Esophagus squamous epithelium (tissue), 5 donors: ENCODE data around the gene IQCE. TPM values are rescaled to one million over a fixed set of nuclear protein-coding genes. Genes with fewer than 3 reads are reported as not detected.

Experiments
- DNase-seq: peaks from one replicate; lab custom pipeline; 2025; lab: John Stamatoyannopoulos, UW
- H3K27ac ChIP-seq, 4 donors: fragments of 200-600 bp; sonication (generic); one replicate each; pipeline ENCODE4 v1.5.1; 2016 to 2019; ENCODE audit warnings: mild to moderate bottlenecking in 1 of 4
- H3K27me3 ChIP-seq, 4 donors: fragments of 200-600 bp; sonication (generic); 1 replicate in 3 of 4; 2 replicates in 1 of 4; pipeline versions ENCODE4 v1.5.1 to v1.6.0; 2017 to 2021; ENCODE audit warnings: antibody characterized with exemption in 1 of 4
- H3K36me3 ChIP-seq, 3 donors: fragments of 200-600 bp; sonication (generic); one replicate each; pipeline ENCODE4 v1.5.1; 2016 to 2019
- H3K4me1 ChIP-seq, 3 donors: fragments of 200-600 bp; sonication (generic); one replicate each; pipeline ENCODE4 v1.5.1; 2017 to 2019
- H3K4me3 ChIP-seq, 4 donors: fragments of 200-600 bp; sonication (generic); 1 replicate in 3 of 4; 2 replicates in 1 of 4; pipeline ENCODE4 v1.5.1; 2016 to 2019; ENCODE audit warnings: mild to moderate bottlenecking in 2 of 4, moderate library complexity in 1 of 4
- H3K9me3 ChIP-seq, 3 donors: fragments of 200-600 bp; sonication (generic); one replicate each; pipeline ENCODE4 v1.5.1; 2016 to 2019
- POLR2A ChIP-seq, 4 donors: fragments of 450-650 bp; IDR thresholded peaks; one replicate each; pipeline ENCODE4 v1.6.1; 2017; ENCODE audit warnings: antibody characterized with exemption in 4 of 4, mild to moderate bottlenecking in 4 of 4, moderate library complexity in 3 of 4
- WGBS, 2 donors: methylation state at CpG; one replicate each; pipeline ENCODE4 v1.1.5; 2018; 5-methylcytosine and 5-hydroxymethylcytosine counted together
- intact Hi-C: fragments of 100-400 bp; cut with DNase I; formaldehyde crosslinking; loops from one replicate; pipeline ENCODE4 v1.15.0; 2022
- total RNA-seq, 4 donors: library from RNA; depleted of rRNA; stranded (reverse); fragments of >200 nt; gene quantifications; one replicate each; pipeline ENCODE4 v1.1.0, GENCODE V29; 2016
- TF ChIP-seq, protein P1 (sequence below), 6 experiments: fragments of 450-650 bp in 4 of 6; fragments of 200-600 bp in 2 of 6; sonication (generic) in 2 of 6; IDR thresholded peaks; one replicate each; pipeline ENCODE4 v1.5.1; 2016 to 2019; ENCODE audit warnings: antibody characterized with exemption in 6 of 6, mild to moderate bottlenecking in 4 of 6, moderate library complexity in 4 of 6
- donor health status: DM: yes; HTN: yes; CAD: no.

Gene IQCE
- total RNA-seq, 4 donors from 2014 or later = 4.5 to 10.6 (median 6.3) TPM

DNA sequence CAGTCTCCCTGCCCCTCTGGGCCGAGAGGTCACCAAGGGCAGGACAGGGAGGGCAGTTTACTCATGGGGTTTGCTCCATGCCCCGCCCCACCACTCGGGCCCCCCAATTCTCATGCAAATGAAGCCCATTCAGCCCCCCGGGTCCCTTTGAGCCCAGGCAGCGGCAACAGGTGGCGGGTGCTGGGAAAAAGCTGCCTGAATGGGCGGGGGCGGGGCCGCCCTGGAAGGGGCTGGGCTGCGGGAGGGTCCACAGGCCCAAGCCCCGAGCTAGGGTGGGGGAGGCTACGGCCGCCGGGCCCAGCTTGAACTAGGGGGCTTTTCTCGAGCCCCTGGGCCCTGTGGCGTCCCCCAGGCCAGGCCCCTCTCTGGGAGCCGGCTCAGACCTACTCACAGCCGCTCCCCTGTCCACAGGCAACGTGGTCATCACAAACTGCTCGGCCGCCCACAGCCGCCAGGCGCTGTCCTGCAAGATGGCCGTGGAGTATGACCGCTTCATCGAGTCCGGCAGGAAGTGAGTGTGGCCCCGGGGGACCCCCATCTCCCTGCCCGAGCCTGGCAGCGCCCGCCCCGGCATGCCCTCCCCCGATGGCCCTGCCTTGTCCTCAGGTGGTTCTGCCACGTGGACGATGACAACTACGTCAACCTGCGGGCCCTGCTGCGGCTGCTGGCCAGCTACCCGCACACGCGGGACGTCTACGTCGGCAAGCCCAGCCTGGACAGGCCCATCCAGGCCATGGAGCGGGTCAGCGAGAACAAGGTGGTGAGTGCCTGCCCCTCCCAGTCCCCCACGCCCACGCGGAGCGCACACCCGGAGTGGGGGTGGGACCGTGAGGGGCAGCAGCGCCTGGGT, 33.7 kb upstream of the IQCE start:
- TF ChIP-seq, protein P1, sequence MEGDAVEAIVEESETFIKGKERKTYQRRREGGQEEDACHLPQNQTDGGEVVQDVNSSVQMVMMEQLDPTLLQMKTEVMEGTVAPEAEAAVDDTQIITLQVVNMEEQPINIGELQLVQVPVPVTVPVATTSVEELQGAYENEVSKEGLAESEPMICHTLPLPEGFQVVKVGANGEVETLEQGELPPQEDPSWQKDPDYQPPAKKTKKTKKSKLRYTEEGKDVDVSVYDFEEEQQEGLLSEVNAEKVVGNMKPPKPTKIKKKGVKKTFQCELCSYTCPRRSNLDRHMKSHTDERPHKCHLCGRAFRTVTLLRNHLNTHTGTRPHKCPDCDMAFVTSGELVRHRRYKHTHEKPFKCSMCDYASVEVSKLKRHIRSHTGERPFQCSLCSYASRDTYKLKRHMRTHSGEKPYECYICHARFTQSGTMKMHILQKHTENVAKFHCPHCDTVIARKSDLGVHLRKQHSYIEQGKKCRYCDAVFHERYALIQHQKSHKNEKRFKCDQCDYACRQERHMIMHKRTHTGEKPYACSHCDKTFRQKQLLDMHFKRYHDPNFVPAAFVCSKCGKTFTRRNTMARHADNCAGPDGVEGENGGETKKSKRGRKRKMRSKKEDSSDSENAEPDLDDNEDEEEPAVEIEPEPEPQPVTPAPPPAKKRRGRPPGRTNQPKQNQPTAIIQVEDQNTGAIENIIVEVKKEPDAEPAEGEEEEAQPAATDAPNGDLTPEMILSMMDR (IDR thresholded peaks at IDR 0.05) = no peak
- TF ChIP-seq POLR2A (IDR thresholded peaks at IDR 0.05) = no peak
- H3K27ac ChIP-seq = peak overlapping the region; percentile 76 to 91 (median 83)
- H3K4me3 ChIP-seq = no peak overlapping the region
- H3K36me3 ChIP-seq = peaks cover 0 to 29% (median 6%) of the 10 kb centered on the region in 3 donors
- peaks cover 80 to 100% (median 87%) of the 10 kb centered on the region in 3 donors for H3K4me1 ChIP-seq
- intact Hi-C loops = no loop called here
- WGBS, 2 donors = 40 to 60% methylated on average over 1 to 2 of the region's 53 CpGs
- H3K27me3 ChIP-seq = peaks cover 0 to 98% (median 3%) of the 10 kb centered on the region in 4 donors
- no peak for DNase-seq
- H3K9me3 ChIP-seq = no peaks in the 10 kb centered on the region

DNA sequence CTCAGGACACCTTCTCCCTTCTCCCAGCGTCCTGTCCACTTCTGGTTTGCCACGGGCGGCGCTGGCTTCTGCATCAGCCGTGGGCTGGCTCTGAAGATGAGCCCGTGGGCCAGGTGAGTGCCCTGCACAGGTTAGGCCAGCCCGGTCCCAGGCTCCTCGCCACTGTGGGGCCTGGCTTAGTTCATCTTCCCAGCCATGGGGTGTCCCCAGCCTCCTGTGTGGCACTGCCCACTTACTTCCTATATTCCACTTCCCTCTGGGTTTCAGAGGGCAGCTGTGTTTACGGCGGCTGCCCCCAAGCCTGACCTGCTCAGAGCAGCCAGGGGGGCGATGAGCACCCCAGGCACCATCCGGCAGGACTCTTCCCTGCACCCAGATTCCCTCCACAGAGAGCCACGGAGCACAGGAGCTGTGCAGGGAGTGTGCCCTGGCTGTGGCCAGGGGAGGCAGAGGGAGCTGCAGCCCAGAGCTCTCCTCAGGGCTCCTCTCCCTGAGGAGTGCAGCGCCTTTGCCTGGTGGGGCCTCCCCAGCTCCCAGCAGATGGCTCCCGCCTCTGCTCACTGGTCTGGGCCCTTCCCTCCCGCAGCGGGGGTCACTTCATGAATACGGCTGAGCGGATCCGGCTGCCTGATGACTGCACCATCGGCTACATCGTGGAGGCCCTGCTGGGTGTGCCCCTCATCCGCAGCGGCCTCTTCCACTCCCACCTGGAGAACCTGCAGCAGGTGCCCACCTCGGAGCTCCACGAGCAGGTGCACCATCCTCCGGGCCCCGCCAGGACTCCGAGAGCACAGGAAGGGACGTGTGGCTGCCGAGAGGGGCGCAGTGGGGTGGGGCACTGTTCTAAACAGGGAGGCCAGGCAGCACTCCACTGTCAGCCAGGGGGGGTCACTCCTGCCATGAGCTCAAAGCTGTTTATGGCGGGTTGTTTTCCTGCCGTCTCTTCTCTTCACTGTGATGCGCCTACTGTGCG, 32.8 kb upstream of the IQCE start:
- intact Hi-C loops = no loop called here
- peaks cover 0 to 29% (median 6%) of the 10 kb centered on the region in 3 donors for H3K36me3 ChIP-seq
- H3K4me1 ChIP-seq = peaks cover 84 to 100% (median 93%) of the 10 kb centered on the region in 3 donors
- TF ChIP-seq, protein P1 (IDR thresholded peaks at IDR 0.05) = no peak
- TF ChIP-seq POLR2A (IDR thresholded peaks at IDR 0.05) = no peak
- no peak for DNase-seq
- peaks cover 3 to 98% (median 5%) of the 10 kb centered on the region in 4 donors for H3K27me3 ChIP-seq
- H3K27ac ChIP-seq = peak overlapping the region in 3 of 4 donors; percentile 76 to 88 (median 78)
- H3K4me3 ChIP-seq = no peak overlapping the region
- H3K9me3 ChIP-seq = no peaks in the 10 kb centered on the region
- 72 to 74% methylated on average over 5 to 18 of the region's 36 CpGs for WGBS, 2 donors

DNA sequence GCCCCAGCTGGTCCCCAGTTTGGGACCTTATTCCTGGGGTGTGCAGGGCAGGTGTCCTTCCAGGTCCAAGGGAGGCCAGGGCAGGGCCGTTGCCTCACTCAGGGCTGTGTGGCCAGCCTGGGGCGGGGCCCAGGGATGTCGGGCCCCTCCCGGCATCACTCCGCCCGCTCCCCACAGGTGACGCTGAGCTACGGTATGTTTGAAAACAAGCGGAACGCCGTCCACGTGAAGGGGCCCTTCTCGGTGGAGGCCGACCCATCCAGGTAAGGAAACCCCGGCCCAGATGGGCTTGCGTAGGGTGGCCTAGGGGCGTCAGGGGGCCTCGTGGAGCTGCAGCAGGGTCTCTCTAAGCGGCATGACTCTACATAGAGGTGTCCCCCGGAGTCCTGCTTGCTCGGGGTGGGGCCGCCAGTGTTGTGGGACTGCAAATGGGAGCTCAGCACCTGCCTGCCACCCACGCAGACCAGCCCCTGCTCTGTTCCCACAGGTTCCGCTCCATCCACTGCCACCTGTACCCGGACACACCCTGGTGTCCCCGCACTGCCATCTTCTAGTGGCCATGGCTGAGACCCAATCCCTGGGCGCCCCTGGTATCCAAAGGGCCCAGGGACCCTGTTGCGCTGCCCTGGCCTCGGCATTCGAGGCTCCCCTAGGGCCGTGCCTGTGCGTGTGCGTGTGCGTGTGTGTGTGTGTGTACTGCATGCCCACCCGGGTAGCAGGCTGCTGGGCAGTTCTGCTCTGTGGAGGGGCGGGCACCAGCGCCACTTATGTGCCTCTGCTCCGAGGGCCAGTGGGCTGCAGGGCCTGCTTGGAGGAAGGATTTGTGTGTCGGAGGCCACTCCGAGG, 31.9 kb upstream of the IQCE start:
- peaks cover 0 to 98% (median 3%) of the 10 kb centered on the region in 4 donors for H3K27me3 ChIP-seq
- intact Hi-C loops = no loop called here
- DNase-seq = no peak
- 76% methylated on average over 5 of the region's 40 CpGs; no CpG with 5 or more reads in 1 of the 2 donors for WGBS, 2 donors
- H3K27ac ChIP-seq = peak overlapping the region; percentile 33 to 88 (median 66)
- peaks cover 89 to 100% (median 93%) of the 10 kb centered on the region in 3 donors for H3K4me1 ChIP-seq
- TF ChIP-seq, protein P1 (IDR thresholded peaks at IDR 0.05) = no peak
- no peak for TF ChIP-seq POLR2A (IDR thresholded peaks at IDR 0.05)
- H3K9me3 ChIP-seq = no peaks in the 10 kb centered on the region
- peaks cover 0 to 29% (median 6%) of the 10 kb centered on the region in 3 donors for H3K36me3 ChIP-seq
- no peak overlapping the region for H3K4me3 ChIP-seq

GRCh38 chr7:2527505-2528467, 31.0 kb upstream of the IQCE start:
- peaks cover 82 to 92% (median 84%) of the 10 kb centered on the region in 3 donors for H3K4me1 ChIP-seq
- peaks cover 0 to 94% (median 3%) of the 10 kb centered on the region in 4 donors for H3K27me3 ChIP-seq
- H3K4me3 ChIP-seq = no peak overlapping the region
- no peak for TF ChIP-seq POLR2A (IDR thresholded peaks at IDR 0.05)
- TF ChIP-seq, protein P1 (IDR thresholded peaks at IDR 0.05) = no peak
- peaks cover 0 to 29% (median 6%) of the 10 kb centered on the region in 3 donors for H3K36me3 ChIP-seq
- H3K9me3 ChIP-seq = no peaks in the 10 kb centered on the region
- intact Hi-C loops = no loop called here
- 31 to 33% methylated on average over 9 of the region's 17 CpGs for WGBS, 2 donors
- peak overlapping the region; percentile 33 to 90 (median 80) for H3K27ac ChIP-seq
- DNase-seq = no peak
